ENCODE measurements around the gene TNFRSF18.

Gene TNFRSF18

GRCh38 chr1:1211541-1212441 is 5.4 kb upstream of the TNFRSF18 start:
- TF ChIP-seq CTCF (IDR thresholded peaks at IDR 0.05): no peak
- H3K4me1 ChIP-seq: peaks cover 0 to 19% (median 11%) of the 10 kb centered on the region in 4 donors
- no peak overlapping the region for H3K27ac ChIP-seq
- DNase-seq: no peak
- no peak overlapping the region for H3K4me3 ChIP-seq
- intact Hi-C loops (cut with DNase I; ENCODE audit: low total_unique reads): no loop called here
- no peaks in the 10 kb centered on the region for H3K9me3 ChIP-seq
- peaks cover 0 to 25% of the 10 kb centered on the region in 2 donors for H3K27me3 ChIP-seq
- H3K36me3 ChIP-seq: peaks cover 3 to 15% (median 8%) of the 10 kb centered on the region in 3 donors

GRCh38 chr1:1210726-1211540 is 4.5 kb upstream of the TNFRSF18 start:
- peaks cover 0 to 34% of the 10 kb centered on the region in 2 donors for H3K27me3 ChIP-seq
- no peak overlapping the region for H3K4me3 ChIP-seq
- no peaks in the 10 kb centered on the region for H3K9me3 ChIP-seq
- H3K27ac ChIP-seq: no peak overlapping the region
- peaks cover 0 to 28% (median 17%) of the 10 kb centered on the region in 4 donors for H3K4me1 ChIP-seq
- no peak for TF ChIP-seq CTCF (IDR thresholded peaks at IDR 0.05)
- intact Hi-C loops (cut with DNase I; ENCODE audit: low total_unique reads): no loop called here
- peaks cover 0 to 7% (median 2%) of the 10 kb centered on the region in 3 donors for H3K36me3 ChIP-seq
- DNase-seq: no peak

- H3K4me1 ChIP-seq: peaks cover 0 to 30% (median 19%) of the 10 kb centered on the region in 4 donors
- no peaks in the 10 kb centered on the region for H3K36me3 ChIP-seq
- H3K4me3 ChIP-seq: peak overlapping the region in 1 of 2 donors; percentile 42
- intact Hi-C loops (cut with DNase I; ENCODE audit: low total_unique reads): no loop called here
- peaks cover 0 to 54% of the 10 kb centered on the region in 2 donors for H3K27me3 ChIP-seq
- no peak overlapping the region for H3K27ac ChIP-seq
- no peak for DNase-seq
- H3K9me3 ChIP-seq: no peaks in the 10 kb centered on the region
- TF ChIP-seq CTCF (IDR thresholded peaks at IDR 0.05): no peak
Observed at GRCh38 chr1:1208713-1209433, 2.5 kb upstream of the TNFRSF18 start.

- H3K36me3 ChIP-seq: no peaks in the 10 kb centered on the region
- DNase-seq: no peak
- peaks cover 0 to 30% (median 19%) of the 10 kb centered on the region in 4 donors for H3K4me1 ChIP-seq
- H3K27me3 ChIP-seq: peaks cover 0 to 66% of the 10 kb centered on the region in 2 donors
- H3K27ac ChIP-seq: no peak overlapping the region
- no peak overlapping the region for H3K4me3 ChIP-seq
- no peak for TF ChIP-seq CTCF (IDR thresholded peaks at IDR 0.05)
- no peaks in the 10 kb centered on the region for H3K9me3 ChIP-seq
- intact Hi-C loops (cut with DNase I; ENCODE audit: low total_unique reads): no loop called here
Observed at GRCh38 chr1:1207571-1207892, 1.1 kb upstream of the TNFRSF18 start.

- peaks cover 0 to 30% (median 19%) of the 10 kb centered on the region in 4 donors for H3K4me1 ChIP-seq
Observed at GRCh38 chr1:1206966-1207531, 657 bp upstream of the TNFRSF18 start.

More at GRCh38 chr1:1206966-1207531, 657 bp upstream of the TNFRSF18 start:
- DNase-seq: no peak
- H3K4me3 ChIP-seq: no peak overlapping the region
- no peak for TF ChIP-seq CTCF (IDR thresholded peaks at IDR 0.05)
- no peak overlapping the region for H3K27ac ChIP-seq
- peaks cover 0 to 67% of the 10 kb centered on the region in 2 donors for H3K27me3 ChIP-seq
- no peaks in the 10 kb centered on the region for H3K36me3 ChIP-seq
- intact Hi-C loops (cut with DNase I; ENCODE audit: low total_unique reads): no loop called here
- no peaks in the 10 kb centered on the region for H3K9me3 ChIP-seq
